ENCODE data around the gene TAAR8. TPM values are rescaled to one million over a fixed set of nuclear protein-coding genes. Genes with fewer than 3 reads are reported as not detected.
A peak's percentile ranks its signal among the peaks of the same experiment; 100 is the strongest.

The TAAR8 gene, protein sequence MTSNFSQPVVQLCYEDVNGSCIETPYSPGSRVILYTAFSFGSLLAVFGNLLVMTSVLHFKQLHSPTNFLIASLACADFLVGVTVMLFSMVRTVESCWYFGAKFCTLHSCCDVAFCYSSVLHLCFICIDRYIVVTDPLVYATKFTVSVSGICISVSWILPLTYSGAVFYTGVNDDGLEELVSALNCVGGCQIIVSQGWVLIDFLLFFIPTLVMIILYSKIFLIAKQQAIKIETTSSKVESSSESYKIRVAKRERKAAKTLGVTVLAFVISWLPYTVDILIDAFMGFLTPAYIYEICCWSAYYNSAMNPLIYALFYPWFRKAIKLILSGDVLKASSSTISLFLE
- not detected for total RNA-seq

GRCh38 chr6:132552372-132552771 is at the start of gene TAAR8:
TAAR8 (plus strand) TSS chr6:132552672; CDS start chr6:132552693, 21 bp downstream.
- ATAC-seq (replicated peaks in 1 of 2), result no peak
- Mint-ChIP-seq H3K4me1 (ENCODE audit: low read depth) (no peaks in the 10 kb centered on the region), H3K36me3 (ENCODE audit: insufficient read depth in 2 of 2) (no peaks in the 10 kb centered on the region)

GRCh38 chr6:132504757-132505156 is 47.7 kb upstream of the TAAR8 start:
- Mint-ChIP-seq H3K27me3 (ENCODE audit: low read depth) (no peaks in the 10 kb centered on the region), H3K4me3 (no peak overlapping the region), H3K27ac (no peak overlapping the region), H3K9me3 (no peaks in the 10 kb centered on the region), H3K36me3 (ENCODE audit: insufficient read depth in 2 of 2) (peaks cover 6% of the 10 kb centered on the region in 2 donors), H3K4me1 (ENCODE audit: low read depth) (peaks cover 31% of the 10 kb centered on the region)
- ATAC-seq (replicated peaks in 1 of 2), result no peak
- DNase-seq, result no peak

More at GRCh38 chr6:132552372-132552771, at the start of gene TAAR8:
- no peaks in the 10 kb centered on the region for H3K9me3 Mint-ChIP-seq
- DNase-seq, result no peak
- no peak within 1 kb of the TSS for H3K27ac Mint-ChIP-seq
- no peak within 1 kb of the TSS for H3K4me3 Mint-ChIP-seq
- H3K27me3 Mint-ChIP-seq (ENCODE audit: low read depth), result peaks cover 41% of the 10 kb centered on the region

GRCh38 chr6:132505158-132505557 is 47.3 kb upstream of the TAAR8 start:
- Mint-ChIP-seq H3K36me3 (ENCODE audit: insufficient read depth in 2 of 2) (peaks cover 4 to 5% of the 10 kb centered on the region in 2 donors), H3K27me3 (ENCODE audit: low read depth) (no peaks in the 10 kb centered on the region), H3K9me3 (no peaks in the 10 kb centered on the region), H3K27ac (no peak overlapping the region), H3K4me3 (no peak overlapping the region), H3K4me1 (ENCODE audit: low read depth) (peaks cover 27% of the 10 kb centered on the region)
- DNase-seq, result no peak
- no peak for ATAC-seq (replicated peaks in 1 of 2)

GRCh38 chr6:132506461-132506860 is 46.0 kb upstream of the TAAR8 start:
- DNase-seq (no peak), ATAC-seq (replicated peaks in 1 of 2) (no peak)
- no peak overlapping the region for H3K27ac Mint-ChIP-seq
- peaks cover 37% of the 10 kb centered on the region for H3K4me1 Mint-ChIP-seq (ENCODE audit: low read depth)
- H3K9me3 Mint-ChIP-seq, result no peaks in the 10 kb centered on the region
- H3K36me3 Mint-ChIP-seq (ENCODE audit: insufficient read depth in 2 of 2), result peaks cover 2% of the 10 kb centered on the region in 2 donors
- H3K4me3 Mint-ChIP-seq, result no peak overlapping the region
- H3K27me3 Mint-ChIP-seq (ENCODE audit: low read depth), result no peaks in the 10 kb centered on the region

- Mint-ChIP-seq H3K4me3 (no peak overlapping the region), H3K36me3 (ENCODE audit: insufficient read depth in 2 of 2) (peaks cover 0 to 2% of the 10 kb centered on the region in 2 donors), H3K27ac (no peak overlapping the region), H3K27me3 (ENCODE audit: low read depth) (no peaks in the 10 kb centered on the region), H3K9me3 (no peaks in the 10 kb centered on the region), H3K4me1 (ENCODE audit: low read depth) (peaks cover 41% of the 10 kb centered on the region)
- ATAC-seq (replicated peaks in 1 of 2), result no peak
- DNase-seq, result no peak
Observed at GRCh38 chr6:132506869-132507808, 45.3 kb upstream of the TAAR8 start.

DNA sequence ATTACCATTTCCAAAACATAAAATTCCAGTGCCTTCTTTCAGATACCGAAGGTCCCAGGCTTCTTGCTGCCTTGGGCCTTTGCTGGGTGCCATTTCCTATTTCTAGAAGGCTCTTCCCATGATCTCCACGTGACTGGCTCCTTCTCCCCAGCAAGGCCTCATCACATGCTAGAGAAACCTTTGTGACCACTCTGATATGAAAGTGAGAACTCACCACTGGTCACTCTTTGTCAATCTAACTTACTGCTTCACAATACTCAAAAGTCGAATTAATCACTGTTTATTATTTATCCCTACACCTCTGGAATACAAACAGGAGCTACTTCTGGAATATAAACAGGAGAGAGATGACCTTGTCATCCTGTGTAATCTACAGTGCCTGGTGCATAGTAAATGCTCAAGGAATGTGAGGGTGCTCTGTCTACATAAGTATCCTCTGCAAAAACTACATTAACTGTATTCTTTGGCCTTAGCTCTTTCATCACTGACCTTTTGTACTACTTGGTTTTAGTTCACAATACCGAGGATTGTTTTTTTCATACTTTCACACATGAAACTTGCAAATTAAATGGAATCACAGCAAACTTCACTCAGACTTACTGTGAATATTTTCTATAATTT is 41.2 kb upstream of the TAAR8 start:
- Mint-ChIP-seq H3K9me3 (no peaks in the 10 kb centered on the region), H3K4me1 (ENCODE audit: low read depth) (peaks cover 36% of the 10 kb centered on the region), H3K36me3 (ENCODE audit: insufficient read depth in 2 of 2) (peaks cover 0 to 2% of the 10 kb centered on the region in 2 donors), H3K27ac (no peak overlapping the region), H3K27me3 (ENCODE audit: low read depth) (peaks cover 7% of the 10 kb centered on the region), H3K4me3 (peak overlapping the region; percentile 87 to 97)
- no peak for DNase-seq
- ATAC-seq (replicated peaks in 1 of 2), result no peak

DNA sequence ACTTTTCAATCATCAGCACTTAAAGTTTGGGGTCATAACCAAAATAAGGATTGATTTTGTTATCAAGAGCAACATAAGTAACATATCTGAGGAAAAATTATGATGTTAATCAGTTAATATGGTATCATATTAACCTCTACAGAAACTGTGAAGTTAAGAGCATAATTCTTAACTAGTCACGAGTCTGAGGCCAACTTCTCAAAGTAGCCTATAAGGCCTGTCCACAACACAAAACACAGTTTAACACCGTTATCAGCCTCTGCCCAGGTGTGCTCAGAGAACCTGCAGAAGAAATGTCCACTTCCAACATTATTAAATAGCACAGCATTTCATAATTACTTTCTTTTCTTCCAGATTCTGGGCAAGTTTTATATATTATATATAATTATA is 40.6 kb upstream of the TAAR8 start:
- ATAC-seq (replicated peaks in 1 of 2), result no peak
- no peak overlapping the region for H3K27ac Mint-ChIP-seq

DNA sequence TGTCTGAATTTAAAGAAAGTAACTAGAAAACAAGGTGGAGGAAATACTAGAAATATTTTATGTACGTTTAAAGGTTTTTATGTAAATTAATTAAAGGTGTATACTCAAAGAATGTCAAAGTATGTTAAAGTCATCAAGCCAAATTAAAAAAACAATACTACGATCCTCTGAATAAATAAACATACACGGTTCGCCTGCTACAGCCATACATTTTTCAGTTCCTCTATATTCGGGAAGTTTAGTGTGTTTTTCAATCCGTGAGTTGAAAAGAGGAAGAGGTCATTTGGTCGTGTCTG is 40.2 kb upstream of the TAAR8 start:
- peak overlapping the region; percentile 87 to 97 for H3K4me3 Mint-ChIP-seq
- ATAC-seq (replicated peaks in 1 of 2) (no peak), DNase-seq (no peak)
- H3K9me3 Mint-ChIP-seq, result no peaks in the 10 kb centered on the region
- peaks cover 30% of the 10 kb centered on the region for H3K4me1 Mint-ChIP-seq (ENCODE audit: low read depth)
- no peak overlapping the region for H3K27ac Mint-ChIP-seq
- peaks cover 9% of the 10 kb centered on the region for H3K27me3 Mint-ChIP-seq (ENCODE audit: low read depth)
- H3K36me3 Mint-ChIP-seq (ENCODE audit: insufficient read depth in 2 of 2), result peaks cover 0 to 2% of the 10 kb centered on the region in 2 donors

More for the DNA sequence above, 40.6 kb upstream of the TAAR8 start:
- Mint-ChIP-seq H3K4me3 (peak overlapping the region; percentile 87 to 97), H3K27me3 (ENCODE audit: low read depth) (peaks cover 9% of the 10 kb centered on the region), H3K36me3 (ENCODE audit: insufficient read depth in 2 of 2) (peaks cover 0 to 2% of the 10 kb centered on the region in 2 donors), H3K9me3 (no peaks in the 10 kb centered on the region), H3K4me1 (ENCODE audit: low read depth) (peaks cover 31% of the 10 kb centered on the region)
- DNase-seq, result no peak

- H3K27me3 Mint-ChIP-seq (ENCODE audit: low read depth), result peaks cover 9% of the 10 kb centered on the region
- peak within 1 kb of the TSS; percentile 81 for H3K27ac Mint-ChIP-seq
- no peaks in the 10 kb centered on the region for H3K9me3 Mint-ChIP-seq
- H3K4me1 Mint-ChIP-seq (ENCODE audit: low read depth), result peaks cover 30% of the 10 kb centered on the region
- peak within 1 kb of the TSS; percentile 89 to 97 for H3K4me3 Mint-ChIP-seq
- DNase-seq (peak; percentile 85 to 88), ATAC-seq (replicated peaks in 1 of 2) (peak; percentile 96)
- peaks cover 0 to 2% of the 10 kb centered on the region in 2 donors for H3K36me3 Mint-ChIP-seq (ENCODE audit: insufficient read depth in 2 of 2)
Observed at GRCh38 chr6:132512638-132513632, 39.5 kb upstream of the TAAR8 start, which contains the start of gene STX7. STX7 (minus strand) TSS chr6:132513116; CDS start chr6:132503530, 9,586 bp downstream.

DNA sequence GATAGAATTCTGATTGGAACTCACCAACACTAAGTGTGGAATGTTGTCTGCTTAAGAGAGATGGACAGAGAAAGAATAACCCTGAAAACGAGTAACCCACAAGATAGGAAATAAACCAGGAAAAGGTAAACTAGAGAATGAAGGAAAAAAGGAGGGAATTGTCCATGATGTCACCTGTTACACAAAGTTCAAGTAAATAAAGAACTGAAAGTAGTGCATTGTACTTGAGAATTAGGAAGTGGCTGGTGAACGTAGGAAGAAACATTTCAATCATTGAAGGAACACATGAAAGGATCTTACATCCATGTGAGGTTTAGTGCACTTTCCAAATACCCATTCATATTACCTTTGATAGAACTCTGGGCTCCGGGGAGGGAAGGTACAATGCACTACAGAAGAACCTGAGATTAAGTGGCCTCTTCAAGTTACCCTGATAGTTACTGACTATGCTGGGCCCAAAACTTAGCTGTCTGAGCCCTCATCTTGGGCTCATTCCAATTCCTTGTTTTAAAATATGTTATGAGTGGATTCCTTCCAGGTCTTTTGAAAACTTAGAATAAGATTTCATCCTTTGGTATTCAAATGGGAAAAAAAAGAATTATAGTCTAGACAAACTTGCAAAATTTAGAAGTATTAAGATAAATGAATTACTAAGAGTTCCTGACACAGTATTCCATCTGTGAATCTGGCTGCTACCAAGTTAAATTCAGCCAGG is 38.5 kb upstream of the TAAR8 start:
- Mint-ChIP-seq H3K4me1 (ENCODE audit: low read depth) (peaks cover 24% of the 10 kb centered on the region), H3K9me3 (no peaks in the 10 kb centered on the region), H3K4me3 (peak overlapping the region; percentile 89 to 97), H3K27me3 (ENCODE audit: low read depth) (peaks cover 12% of the 10 kb centered on the region), H3K36me3 (ENCODE audit: insufficient read depth in 2 of 2) (no peaks in the 10 kb centered on the region), H3K27ac (no peak overlapping the region)
- ATAC-seq (replicated peaks in 1 of 2), result no peak
- no peak for DNase-seq

DNA sequence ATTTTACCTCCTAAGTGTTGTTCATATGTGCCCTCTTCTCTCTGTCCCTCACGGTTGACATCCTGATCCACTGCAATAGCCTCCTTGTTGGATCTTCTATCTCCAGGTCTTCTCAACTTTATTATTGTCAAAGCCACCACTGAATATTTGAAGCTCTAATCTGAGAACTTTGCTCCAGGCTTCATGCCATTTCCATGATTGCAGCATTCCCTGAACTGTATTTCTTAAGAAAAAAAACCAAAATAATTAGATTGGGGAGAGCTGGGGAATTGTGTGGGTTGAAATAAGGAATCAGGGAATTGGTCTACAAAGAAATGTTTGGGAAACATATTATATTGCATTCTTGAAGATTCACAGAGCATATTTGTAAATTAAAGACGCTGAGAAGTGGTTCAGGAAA is 37.1 kb upstream of the TAAR8 start:
- Mint-ChIP-seq H3K36me3 (ENCODE audit: insufficient read depth in 2 of 2) (no peaks in the 10 kb centered on the region), H3K9me3 (no peaks in the 10 kb centered on the region), H3K27me3 (ENCODE audit: low read depth) (peaks cover 18% of the 10 kb centered on the region), H3K4me1 (ENCODE audit: low read depth) (peaks cover 24% of the 10 kb centered on the region), H3K27ac (no peak overlapping the region), H3K4me3 (no peak overlapping the region)
- ATAC-seq (replicated peaks in 1 of 2) (no peak), DNase-seq (no peak)

GRCh38 chr6:132520953-132521352 is 31.5 kb upstream of the TAAR8 start:
- Mint-ChIP-seq H3K27ac (no peak overlapping the region), H3K27me3 (ENCODE audit: low read depth) (peaks cover 28% of the 10 kb centered on the region), H3K9me3 (no peaks in the 10 kb centered on the region), H3K4me1 (ENCODE audit: low read depth) (no peaks in the 10 kb centered on the region), H3K4me3 (no peak overlapping the region), H3K36me3 (ENCODE audit: insufficient read depth in 2 of 2) (no peaks in the 10 kb centered on the region)
- DNase-seq, result no peak
- no peak for ATAC-seq (replicated peaks in 1 of 2)
